Glutamatergic neuron (in vitro differentiated cells): Measurements from ENCODE around the gene PTPRN2. TPM values are rescaled to one million over a fixed set of nuclear protein-coding genes. Genes with fewer than 3 reads are reported as not detected.

Experiments
- DNase-seq: peaks from one replicate; pipeline ENCODE4 v3.0.0; 2022
- H3K27ac Mint-ChIP-seq: one replicate; pipeline ENCODE4 v1.8.0; 2020; ENCODE audit warnings: mild to moderate bottlenecking, mixed read lengths, inconsistent platforms; ENCODE audit not compliant: unreplicated experiment
- H3K27me3 Mint-ChIP-seq: one replicate; pipeline ENCODE4 v1.8.0; 2020; ENCODE audit warnings: mild to moderate bottlenecking, moderate library complexity, mixed read lengths, inconsistent platforms; ENCODE audit not compliant: unreplicated experiment
- H3K36me3 Mint-ChIP-seq: one replicate; pipeline ENCODE4 v1.8.0; 2020; ENCODE audit warnings: mild to moderate bottlenecking, mixed read lengths, inconsistent platforms; ENCODE audit not compliant: unreplicated experiment
- H3K4me1 Mint-ChIP-seq: one replicate; pipeline ENCODE4 v1.8.0; 2020; ENCODE audit warnings: mild to moderate bottlenecking, low read depth, mixed read lengths, inconsistent platforms; ENCODE audit not compliant: unreplicated experiment
- H3K4me3 Mint-ChIP-seq: one replicate; pipeline ENCODE4 v1.8.0; 2020; ENCODE audit warnings: mild to moderate bottlenecking, mixed read lengths, inconsistent platforms; ENCODE audit not compliant: unreplicated experiment
- H3K9me3 Mint-ChIP-seq: one replicate; pipeline ENCODE4 v1.8.0; 2020; ENCODE audit warnings: mild to moderate bottlenecking, moderate library complexity, mixed read lengths, inconsistent platforms; ENCODE audit not compliant: unreplicated experiment
- CTCF ChIP-seq: fragments of 200-600 bp; sonication (generic); IDR thresholded peaks from one replicate; pipeline ENCODE4 v1.5.0; 2021; ENCODE audit not compliant: partially characterized antibody, unreplicated experiment
- total RNA-seq: library from RNA; stranded (reverse); fragmentation: NEBNext Ultra II Directional; extraction: Animal tissue kit (Norgen Biotek cat#: 25700); gene quantifications from one replicate; pipeline ENCODE4 v1.2.1, GENCODE V29; 2021; ENCODE audit not compliant: unreplicated experiment

Gene PTPRN2
- total RNA-seq, 1 donor from 2014 or later, result 49.0 TPM

- H3K4me1 Mint-ChIP-seq, result peaks cover 15% of the 10 kb centered on the region
- H3K9me3 Mint-ChIP-seq, result peaks cover 10% of the 10 kb centered on the region
- H3K27ac Mint-ChIP-seq, result no peak overlapping the region
- H3K4me3 Mint-ChIP-seq, result no peak overlapping the region
- H3K27me3 Mint-ChIP-seq, result peaks cover 13% of the 10 kb centered on the region
- H3K36me3 Mint-ChIP-seq, result peaks cover 24% of the 10 kb centered on the region
- no peak for TF ChIP-seq CTCF
- DNase-seq, result no peak
Measured at GRCh38 chr7:158579662-158580646, 7.7 kb downstream of the PTPRN2 start.

GRCh38 chr7:158576050-158576762 lies 11.4 kb downstream of the PTPRN2 start:
- TF ChIP-seq CTCF, result no peak

GRCh38 chr7:158574308-158575036 lies 13.2 kb downstream of the PTPRN2 start:
- H3K4me1 Mint-ChIP-seq, result peaks cover 2% of the 10 kb centered on the region
- H3K36me3 Mint-ChIP-seq, result peaks cover 9% of the 10 kb centered on the region
- no peak for TF ChIP-seq CTCF
- peaks cover 7% of the 10 kb centered on the region for H3K9me3 Mint-ChIP-seq
- H3K27me3 Mint-ChIP-seq, result peaks cover 10% of the 10 kb centered on the region
- no peak overlapping the region for H3K4me3 Mint-ChIP-seq
- no peak overlapping the region for H3K27ac Mint-ChIP-seq
- no peak for DNase-seq

More at GRCh38 chr7:158576050-158576762, 11.4 kb downstream of the PTPRN2 start:
- Mint-ChIP-seq H3K27me3 (peaks cover 8% of the 10 kb centered on the region), H3K36me3 (peaks cover 26% of the 10 kb centered on the region), H3K27ac (no peak overlapping the region), H3K9me3 (peaks cover 10% of the 10 kb centered on the region), H3K4me3 (no peak overlapping the region), H3K4me1 (no peaks in the 10 kb centered on the region)
- no peak for DNase-seq

- DNase-seq, result no peak
- H3K9me3 Mint-ChIP-seq, result peaks cover 7% of the 10 kb centered on the region
- H3K27ac Mint-ChIP-seq, result no peak overlapping the region
- peaks cover 2% of the 10 kb centered on the region for H3K4me1 Mint-ChIP-seq
- no peak overlapping the region for H3K4me3 Mint-ChIP-seq
- no peak for TF ChIP-seq CTCF
- peaks cover 7% of the 10 kb centered on the region for H3K36me3 Mint-ChIP-seq
- peaks cover 10% of the 10 kb centered on the region for H3K27me3 Mint-ChIP-seq
Measured at GRCh38 chr7:158573310-158573709, 14.3 kb downstream of the PTPRN2 start.
